ENCODE data around the gene GPR161.

GRCh38 chr1:168057355-168057754 is 79.4 kb downstream of the GPR161 start:
- TF ChIP-seq CTCF (conservative IDR thresholded peaks at IDR 0.05; ENCODE audit: low read depth, low read length) (no peak), EZH2 (IDR thresholded peaks at IDR 0.05; ENCODE audit: low read length, unreplicated experiment) (no peak)

All from PC-3 (cell line).